NCI-H510A (cell line): ENCODE results near the gene COPS6.
"Not testable (repeated sequence)": the region's sequence is repeated elsewhere in the genome, so short reads cannot be mapped to it uniquely, and the experiment has no call there.

Experiments
- DNase-seq: peaks from one replicate; lab custom pipeline; 2025; lab: John Stamatoyannopoulos, UW

COPS6 gene

DNA sequence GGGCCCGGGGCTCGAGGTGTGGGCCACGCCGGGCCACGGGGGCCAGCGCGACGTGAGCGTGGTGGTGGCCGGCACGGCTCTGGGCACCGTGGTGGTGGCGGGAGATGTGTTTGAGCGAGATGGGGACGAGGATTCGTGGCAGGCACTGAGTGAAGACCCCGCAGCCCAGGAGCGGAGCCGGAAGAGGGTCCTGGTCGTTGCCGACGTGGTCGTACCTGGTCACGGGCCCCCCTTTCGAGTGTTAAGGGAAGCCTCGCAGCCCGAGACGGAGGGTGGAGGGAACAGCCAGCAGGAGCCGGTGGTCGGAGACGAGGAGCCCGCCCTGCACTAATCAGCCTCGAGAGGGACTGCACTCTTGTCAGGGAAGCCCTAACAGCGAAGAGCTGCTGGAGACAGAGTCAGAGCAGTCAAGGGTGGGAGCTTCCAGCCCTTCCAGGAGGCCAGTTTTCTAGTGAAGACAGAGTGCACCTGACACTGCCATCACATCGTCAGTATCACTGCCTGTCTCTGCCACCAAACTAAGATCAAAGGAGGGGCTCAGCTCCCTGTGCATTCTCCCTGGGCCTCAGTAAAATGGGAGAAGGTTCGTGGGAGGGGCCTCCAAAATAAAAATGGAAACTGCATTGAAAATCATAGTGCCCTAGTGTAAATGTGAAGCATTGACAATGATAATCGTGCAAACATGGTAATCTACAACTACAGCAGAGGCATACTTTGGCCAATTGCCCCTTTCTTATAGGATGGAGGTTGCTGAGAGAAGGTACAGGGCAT is 39.3 kb downstream of the COPS6 start:
- DNase-seq = no peak

DNA sequence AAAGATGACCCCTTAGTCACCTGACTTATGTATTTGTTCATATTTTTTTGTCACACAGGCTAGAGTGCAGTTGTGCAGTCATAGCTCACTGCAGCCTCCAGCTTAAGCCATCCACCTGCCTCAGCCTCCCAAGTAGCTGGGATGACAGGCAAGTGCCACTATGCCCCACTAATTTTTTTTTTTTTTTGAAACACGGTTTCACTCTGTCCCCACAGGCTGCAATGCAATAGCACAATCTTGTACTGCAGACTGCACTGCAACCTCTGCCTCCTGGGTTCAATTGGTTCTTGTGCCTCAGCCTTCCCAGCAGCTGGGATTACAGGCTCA is 39.8 kb downstream of the COPS6 start:
- DNase-seq = no peak

GRCh38 chr7:100130220-100130607 is 41.4 kb downstream of the COPS6 start:
- DNase-seq = not testable (repeated sequence)

- DNase-seq = peak; percentile 24
Observed at GRCh38 chr7:100130608-100131453, 42.1 kb downstream of the COPS6 start.

GRCh38 chr7:100132126-100132525 is 43.4 kb downstream of the COPS6 start:
- no peak for DNase-seq

DNA sequence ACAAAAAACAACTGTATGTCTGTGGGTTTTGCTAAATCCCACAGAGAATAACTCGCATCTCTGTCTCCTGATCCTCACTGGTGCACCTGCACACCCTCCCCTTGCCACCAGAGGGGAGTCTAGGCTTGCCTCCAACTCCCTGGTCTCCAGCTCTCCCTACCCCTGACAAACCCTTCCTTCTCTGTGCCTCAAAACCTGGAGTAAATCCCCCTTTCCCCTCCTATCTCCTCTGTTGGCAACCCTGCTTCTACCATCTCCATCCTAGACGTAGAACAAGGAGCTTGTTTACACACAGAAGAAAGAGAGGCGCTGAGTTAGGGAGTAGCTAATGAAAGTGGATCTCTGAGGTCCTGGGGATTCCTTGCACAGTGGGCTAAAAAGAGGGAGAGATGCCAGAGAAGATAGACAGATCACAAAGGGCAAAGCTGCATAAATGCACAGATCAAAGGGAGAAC is 44.0 kb downstream of the COPS6 start:
- DNase-seq = no peak

DNA sequence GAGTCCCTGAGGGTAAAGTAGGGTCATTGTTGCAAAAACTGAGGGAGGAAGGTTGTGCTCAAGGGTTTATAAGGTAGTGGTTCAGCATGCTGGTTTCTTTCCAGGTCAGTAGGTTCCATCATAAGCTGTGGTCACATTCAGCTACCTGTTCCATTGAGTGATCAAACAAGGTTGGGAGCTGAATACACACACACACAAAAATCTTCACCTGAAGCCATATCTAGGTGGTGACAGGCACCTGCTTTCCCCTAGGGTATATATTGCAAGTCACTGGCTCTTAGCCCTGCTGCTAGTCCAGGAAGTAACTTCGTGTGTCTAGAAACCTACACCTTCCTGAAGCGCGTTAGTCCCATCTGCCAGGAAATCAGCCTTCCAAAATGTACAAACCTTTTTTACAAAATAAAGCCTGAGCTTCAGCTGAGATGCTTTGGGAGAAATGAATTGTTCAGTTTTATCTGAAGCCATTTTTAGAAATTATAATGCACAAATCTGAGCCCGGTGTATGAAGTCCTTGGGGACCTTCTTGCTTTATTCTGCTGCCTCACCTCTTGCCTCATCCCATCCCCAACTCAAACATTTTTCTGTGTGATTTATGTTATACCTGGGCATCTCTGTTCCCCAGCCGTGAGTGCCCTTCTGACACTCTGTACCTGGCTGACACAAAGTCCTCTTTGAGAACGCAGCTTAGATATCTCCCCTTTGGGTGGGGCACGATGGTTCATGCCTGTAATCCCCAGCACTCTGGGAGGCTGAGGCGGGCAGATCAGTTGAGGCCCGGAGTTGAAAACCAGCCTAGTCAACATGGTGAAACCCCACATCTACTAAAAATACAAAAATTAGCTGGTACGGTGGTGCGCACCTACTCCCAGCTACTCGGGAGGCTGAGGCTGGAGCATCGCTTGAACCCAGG is 49.3 kb downstream of the COPS6 start:
- DNase-seq = no peak

- DNase-seq = no peak
Observed at GRCh38 chr7:100141555-100141949, 52.8 kb downstream of the COPS6 start.
